ENCODE data around the gene CD47.

DNA sequence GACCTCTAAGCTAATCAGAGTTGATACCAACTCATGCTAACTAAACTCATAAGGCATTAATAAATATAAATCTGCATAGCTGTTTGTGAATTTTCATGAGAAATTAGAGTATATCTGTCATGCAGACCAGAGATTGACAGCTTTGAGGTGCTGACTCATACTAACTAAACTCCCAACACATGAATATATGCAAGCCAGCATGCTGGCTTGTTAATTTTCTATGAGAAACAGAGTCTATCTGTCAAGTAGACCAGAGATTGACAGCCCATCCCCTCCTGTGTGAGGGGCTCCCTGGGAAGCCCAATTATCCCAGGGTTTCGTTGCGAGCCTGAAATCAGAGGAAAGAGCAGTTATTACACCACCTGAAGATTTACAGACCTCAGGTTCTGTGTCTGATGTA is 69.3 kb downstream of the CD47 start:
- TF ChIP-seq, protein P1, sequence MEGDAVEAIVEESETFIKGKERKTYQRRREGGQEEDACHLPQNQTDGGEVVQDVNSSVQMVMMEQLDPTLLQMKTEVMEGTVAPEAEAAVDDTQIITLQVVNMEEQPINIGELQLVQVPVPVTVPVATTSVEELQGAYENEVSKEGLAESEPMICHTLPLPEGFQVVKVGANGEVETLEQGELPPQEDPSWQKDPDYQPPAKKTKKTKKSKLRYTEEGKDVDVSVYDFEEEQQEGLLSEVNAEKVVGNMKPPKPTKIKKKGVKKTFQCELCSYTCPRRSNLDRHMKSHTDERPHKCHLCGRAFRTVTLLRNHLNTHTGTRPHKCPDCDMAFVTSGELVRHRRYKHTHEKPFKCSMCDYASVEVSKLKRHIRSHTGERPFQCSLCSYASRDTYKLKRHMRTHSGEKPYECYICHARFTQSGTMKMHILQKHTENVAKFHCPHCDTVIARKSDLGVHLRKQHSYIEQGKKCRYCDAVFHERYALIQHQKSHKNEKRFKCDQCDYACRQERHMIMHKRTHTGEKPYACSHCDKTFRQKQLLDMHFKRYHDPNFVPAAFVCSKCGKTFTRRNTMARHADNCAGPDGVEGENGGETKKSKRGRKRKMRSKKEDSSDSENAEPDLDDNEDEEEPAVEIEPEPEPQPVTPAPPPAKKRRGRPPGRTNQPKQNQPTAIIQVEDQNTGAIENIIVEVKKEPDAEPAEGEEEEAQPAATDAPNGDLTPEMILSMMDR (IDR thresholded peaks at IDR 0.05): no peak
- no peak for TF ChIP-seq POLR2A (IDR thresholded peaks at IDR 0.05)
